Measurements from ENCODE around the gene PBRM1.

The PBRM1 gene

DNA sequence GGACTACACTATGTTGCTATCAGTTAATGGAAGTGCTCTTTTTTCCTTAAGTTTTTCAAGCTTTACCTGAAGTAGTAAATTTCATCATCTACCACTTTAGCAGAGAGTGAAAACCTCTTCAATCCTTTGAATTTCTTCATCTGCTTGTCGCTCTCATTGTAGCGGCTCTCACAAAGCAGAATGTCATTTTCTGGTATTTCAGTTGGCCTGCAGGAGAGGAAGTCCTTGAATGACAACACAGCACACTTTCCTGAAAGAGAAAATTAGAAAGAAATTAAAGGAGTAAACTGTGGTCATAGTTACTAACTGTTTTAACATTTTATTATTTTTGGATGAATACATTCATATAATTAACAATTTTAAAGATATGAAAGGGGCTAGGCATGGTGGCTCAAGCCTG lies 121.7 kb downstream of the PBRM1 start:
- DNase-seq: no peak

GRCh38 chr3:52561028-52561747 lies 124.5 kb downstream of the PBRM1 start:
- DNase-seq: no peak

DNA sequence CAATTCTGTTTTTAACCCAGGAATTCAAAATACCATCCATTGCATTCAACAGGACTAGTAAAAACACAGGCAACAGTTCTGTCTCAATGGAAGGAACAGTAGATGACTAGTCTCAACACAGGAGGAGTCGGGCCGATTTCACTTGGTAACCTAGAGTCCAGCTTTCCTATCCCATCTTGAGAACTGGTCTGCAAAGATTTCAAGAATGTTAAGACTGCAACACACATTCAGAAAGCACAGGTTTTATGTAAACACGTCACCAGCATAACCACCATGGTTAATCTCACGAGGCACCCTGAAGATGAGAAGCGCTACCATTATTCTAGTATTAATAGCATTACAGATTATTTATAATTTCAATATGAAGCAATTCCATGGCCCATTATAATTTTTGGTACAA lies 127.3 kb downstream of the PBRM1 start:
- DNase-seq: no peak

GRCh38 chr3:52557011-52557960 lies 128.4 kb downstream of the PBRM1 start:
- no peak for DNase-seq

- DNase-seq: no peak
Observed at GRCh38 chr3:52555056-52555455, 130.7 kb downstream of the PBRM1 start.

GRCh38 chr3:52554026-52554755 lies 131.5 kb downstream of the PBRM1 start:
- peak; percentile 9 for DNase-seq

GRCh38 chr3:52552089-52552488 lies 133.6 kb downstream of the PBRM1 start:
- no peak for DNase-seq

DNA sequence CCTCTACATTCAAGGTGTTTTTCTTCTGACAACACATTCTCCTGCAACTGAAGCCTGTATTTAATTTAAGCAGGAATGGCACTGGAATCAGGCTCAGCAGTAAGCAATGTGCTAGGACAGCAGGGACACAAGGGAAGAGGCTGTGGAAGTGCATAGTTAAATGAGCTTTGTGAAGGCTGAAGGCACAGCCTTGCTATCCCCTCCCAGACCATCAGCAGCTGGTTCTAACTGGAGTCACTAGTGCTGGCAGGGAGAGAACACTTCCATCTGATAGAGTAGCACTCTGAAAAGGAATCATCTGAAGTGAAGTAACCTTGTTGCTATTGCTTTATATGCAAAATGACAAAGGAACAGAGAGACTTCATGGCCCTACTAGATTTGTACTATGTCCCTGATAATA lies 134.6 kb downstream of the PBRM1 start:
- no peak for DNase-seq

- DNase-seq: no peak
Observed at GRCh38 chr3:52547143-52547542, 138.6 kb downstream of the PBRM1 start.

- DNase-seq: no peak
Observed at GRCh38 chr3:52546111-52546901, 139.4 kb downstream of the PBRM1 start.

GRCh38 chr3:52544937-52545336 lies 140.8 kb downstream of the PBRM1 start:
- DNase-seq: no peak

GRCh38 chr3:52541050-52541449 lies 144.7 kb downstream of the PBRM1 start:
- no peak for DNase-seq

- no peak for DNase-seq
Observed at GRCh38 chr3:52539010-52539653, 146.6 kb downstream of the PBRM1 start.

- DNase-seq: no peak
Observed at GRCh38 chr3:52537726-52538421, 147.8 kb downstream of the PBRM1 start.

DNA sequence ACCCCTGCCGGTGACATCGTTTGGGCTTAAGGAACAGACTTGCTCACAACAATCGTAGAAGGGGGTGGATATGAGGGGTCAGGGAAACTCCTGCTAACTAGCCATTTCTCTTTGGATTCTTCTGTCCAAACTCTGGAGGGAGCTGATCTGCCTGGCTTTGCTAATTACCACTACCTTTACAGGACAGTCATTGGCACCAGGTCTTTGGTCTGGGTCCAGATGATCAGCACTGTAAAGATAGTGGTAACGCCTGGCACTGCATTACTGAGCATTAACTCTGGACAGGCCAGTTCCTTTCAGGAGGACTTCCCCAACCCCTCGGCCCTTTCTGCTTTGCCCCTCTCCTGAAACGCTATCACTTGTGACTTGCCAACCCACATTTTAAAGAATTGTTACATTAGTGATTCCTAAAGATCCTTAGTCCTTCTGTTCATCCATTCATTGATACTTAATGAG lies 148.5 kb downstream of the PBRM1 start:
- DNase-seq: no peak

- DNase-seq: peak; percentile 90
Observed at GRCh38 chr3:52536369-52537164, 149.1 kb downstream of the PBRM1 start, which contains the start of gene UQCC5. Gene UQCC5 (plus strand): TSS chr3:52536605. CDS start chr3:52536756, 151 bp downstream.

DNA sequence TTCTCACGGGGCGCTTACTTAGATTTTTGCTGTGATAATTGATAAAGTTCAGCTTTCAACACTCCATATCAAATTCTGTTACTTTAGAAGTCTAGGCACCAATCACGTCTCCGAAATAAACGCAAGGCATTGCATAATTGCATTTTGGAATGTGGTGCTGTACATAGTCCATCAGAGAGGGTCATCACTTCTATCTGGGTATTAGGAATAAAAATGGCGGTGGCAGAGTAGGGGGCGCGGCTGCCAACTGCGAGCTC lies 149.7 kb downstream of the PBRM1 start:
- no peak for DNase-seq

- no peak for DNase-seq
Observed at GRCh38 chr3:52535411-52536111, 150.2 kb downstream of the PBRM1 start.

GRCh38 chr3:52534281-52535183 lies 151.2 kb downstream of the PBRM1 start:
- no peak for DNase-seq
